Uterus (tissue), 2 donors: ENCODE data around the gene ADCY9.

Source experiments
- CTCF ChIP-seq, 4 experiments: fragments of 200-600 bp in 2 of 4; fragments of 450-650 bp in 2 of 4; sonication (generic) in 2 of 4; IDR thresholded peaks; one replicate each; pipeline ENCODE4 v1.5.1; 2016 to 2019; ENCODE audit warnings: antibody characterized with exemption in 4 of 4, mild to moderate bottlenecking in 2 of 4, moderate library complexity in 1 of 4
- POLR2A ChIP-seq, 2 donors: fragments of 450-650 bp; IDR thresholded peaks; one replicate each; pipeline ENCODE4 v1.6.1; 2016; ENCODE audit warnings: antibody characterized with exemption in 2 of 2, mild to moderate bottlenecking in 1 of 2, moderate library complexity in 1 of 2

- no peak for TF ChIP-seq CTCF (IDR thresholded peaks at IDR 0.05)
- no peak for TF ChIP-seq POLR2A (IDR thresholded peaks at IDR 0.05)
Measured at GRCh38 chr16:4114257-4115208, 1.7 kb downstream of the ADCY9 start.
